Neural cell (in vitro differentiated cells): ENCODE results near the gene TSPEAR. TPM values are rescaled to one million over a fixed set of nuclear protein-coding genes. Genes with fewer than 3 reads are reported as not detected.

Source experiments
- H2AFZ ChIP-seq: fragments of 200-600, 300-800 bp; sonication (generic), shearing (Covaris generic); 2 replicates; pipeline ENCODE4 v1.6.0; 2014; ENCODE audit warnings: low read depth, mild to moderate bottlenecking, antibody characterized with exemption, low read length, moderate library complexity
- H3F3A ChIP-seq: fragments of 200-600 bp; shearing (Covaris generic); 2 replicates; pipeline ENCODE4 v1.6.1; 2016; ENCODE audit warnings: mild to moderate bottlenecking, moderate library complexity, mixed read lengths, antibody characterized with exemption, low read length; ENCODE audit not compliant: insufficient read depth, poor library complexity, severe bottlenecking
- H3K27ac ChIP-seq: fragments of 200-600, 300-800 bp; sonication (generic), shearing (Covaris generic); 2 replicates; pipeline ENCODE4 v1.5.1; 2014; ENCODE audit warnings: mild to moderate bottlenecking, low read length, moderate library complexity
- H3K27me3 ChIP-seq: fragments of 300-800, 200-600 bp; sonication (generic), shearing (Covaris generic); 2 replicates; pipeline ENCODE4 v1.6.0; 2014; ENCODE audit warnings: mild to moderate bottlenecking, low read depth, low read length, moderate library complexity; ENCODE audit not compliant: insufficient read depth
- H3K36me3 ChIP-seq: fragments of 300-800, 200-600 bp; sonication (generic), shearing (Covaris generic); 2 replicates; pipeline ENCODE4 v1.5.1; 2014; ENCODE audit warnings: mild to moderate bottlenecking, antibody characterized with exemption, low read length, moderate library complexity; ENCODE audit not compliant: insufficient read depth
- H3K4me2 ChIP-seq: fragments of 300-800, 200-600 bp; sonication (generic), shearing (Covaris generic); 2 replicates; pipeline ENCODE4 v1.6.0; 2014; ENCODE audit warnings: mild to moderate bottlenecking, low read length
- H3K4me3 ChIP-seq: fragments of 300-800, 200-600 bp; sonication (generic), shearing (Covaris generic); 2 replicates; pipeline ENCODE4 v1.5.1; 2014; ENCODE audit warnings: mild to moderate bottlenecking, low read length, moderate library complexity
- H3K79me2 ChIP-seq: fragments of 200-600 bp; shearing (Covaris generic); replicated peaks from 2 replicates; pipeline ENCODE4 v1.6.0; 2014; ENCODE audit warnings: mild to moderate bottlenecking, low read length, moderate library complexity; ENCODE audit not compliant: insufficient read depth
- H3K9ac ChIP-seq: fragments of 300-800, 200-600 bp; sonication (generic), shearing (Covaris generic); 2 replicates; pipeline ENCODE4 v1.6.1; 2016; ENCODE audit warnings: mild to moderate bottlenecking, low read length, mixed read lengths
- H3K9me2 ChIP-seq: fragments of 200-600 bp; shearing (Covaris generic); 2 replicates; pipeline ENCODE4 v1.6.1; 2016; ENCODE audit warnings: mild to moderate bottlenecking, low read length, mixed read lengths; ENCODE audit not compliant: insufficient read depth
- H3K9me3 ChIP-seq: fragments of 200-600, 300-800 bp; sonication (generic), shearing (Covaris generic); 2 replicates; pipeline ENCODE4 v1.6.1; 2016; ENCODE audit warnings: mild to moderate bottlenecking, mixed run types, low read length, moderate library complexity, mixed read lengths
- H4K20me1 ChIP-seq: fragments of 200-600 bp; shearing (Covaris generic); 2 replicates; pipeline ENCODE4 v1.6.1; 2016; ENCODE audit warnings: mild to moderate bottlenecking, mixed run types; ENCODE audit not compliant: insufficient read depth
- EP300 ChIP-seq: fragments of 450-650 bp; conservative IDR thresholded peaks from 2 replicates; pipeline ENCODE4 v1.6.1; 2014; ENCODE audit warnings: antibody characterized with exemption, mild to moderate bottlenecking, moderate library complexity; ENCODE audit not compliant: poor library complexity, severe bottlenecking
- EZH2 ChIP-seq: fragments of 200-600, 300-800 bp; shearing (Covaris generic), sonication (generic); IDR thresholded peaks from 2 replicates; pipeline ENCODE4 v1.6.1; 2014; ENCODE audit warnings: antibody characterized with exemption, low read length, borderline replicate concordance, mild to moderate bottlenecking; ENCODE audit not compliant: insufficient read depth, poor library complexity, severe bottlenecking
- MXI1 ChIP-seq: fragments of 450-650 bp; conservative IDR thresholded peaks from 2 replicates; pipeline ENCODE4 v1.6.1; 2014; ENCODE audit warnings: antibody characterized with exemption, mild to moderate bottlenecking; ENCODE audit not compliant: poor library complexity, severe bottlenecking
- POLR2AphosphoS5 ChIP-seq: IDR thresholded peaks from 2 replicates; pipeline ENCODE4 v1.6.1; 2012
- RAD21 ChIP-seq: fragments of 450-650 bp; conservative IDR thresholded peaks from 2 replicates; pipeline ENCODE4 v1.6.1; 2014; ENCODE audit warnings: antibody characterized with exemption, mild to moderate bottlenecking, moderate library complexity
- SMC3 ChIP-seq: fragments of 450-650 bp; conservative IDR thresholded peaks from 2 replicates; pipeline ENCODE4 v1.6.1; 2014; ENCODE audit warnings: antibody characterized with exemption, mild to moderate bottlenecking, moderate library complexity; ENCODE audit not compliant: poor library complexity
- TAF1 ChIP-seq: IDR thresholded peaks from 2 replicates; pipeline ENCODE4 v1.6.1; 2012; ENCODE audit warnings: low read depth
- polyA plus RNA-seq: library from polyadenylated mRNA; depleted of rRNA; stranded (reverse); fragments of >200 nt; gene quantifications from 2 replicates; pipeline ENCODE4 v1.2.3, GENCODE V29; 2014
- TF ChIP-seq, protein P1 (sequence below): IDR thresholded peaks from 2 replicates; pipeline ENCODE4 v1.6.1; 2012; ENCODE audit warnings: borderline replicate concordance
- TF ChIP-seq, protein P2 (sequence below): fragments of 450-650 bp; IDR thresholded peaks from 2 replicates; pipeline ENCODE4 v1.5.1; 2014; ENCODE audit warnings: antibody characterized with exemption, mild to moderate bottlenecking, moderate library complexity; ENCODE audit not compliant: poor library complexity, severe bottlenecking

Gene TSPEAR
- polyA plus RNA-seq, 1 donor from 2014 or later: 0.19 TPM

GRCh38 chr21:44716984-44717383 lies 5.6 kb upstream of the TSPEAR start:
- no peaks in the 10 kb centered on the region for H3K36me3 ChIP-seq
- no peaks in the 10 kb centered on the region for H4K20me1 ChIP-seq
- TF ChIP-seq SMC3: no peak
- TF ChIP-seq EZH2: no peak
- TF ChIP-seq POLR2AphosphoS5: no peak
- TF ChIP-seq EP300: no peak
- TF ChIP-seq MXI1: no peak
- TF ChIP-seq, protein P1, sequence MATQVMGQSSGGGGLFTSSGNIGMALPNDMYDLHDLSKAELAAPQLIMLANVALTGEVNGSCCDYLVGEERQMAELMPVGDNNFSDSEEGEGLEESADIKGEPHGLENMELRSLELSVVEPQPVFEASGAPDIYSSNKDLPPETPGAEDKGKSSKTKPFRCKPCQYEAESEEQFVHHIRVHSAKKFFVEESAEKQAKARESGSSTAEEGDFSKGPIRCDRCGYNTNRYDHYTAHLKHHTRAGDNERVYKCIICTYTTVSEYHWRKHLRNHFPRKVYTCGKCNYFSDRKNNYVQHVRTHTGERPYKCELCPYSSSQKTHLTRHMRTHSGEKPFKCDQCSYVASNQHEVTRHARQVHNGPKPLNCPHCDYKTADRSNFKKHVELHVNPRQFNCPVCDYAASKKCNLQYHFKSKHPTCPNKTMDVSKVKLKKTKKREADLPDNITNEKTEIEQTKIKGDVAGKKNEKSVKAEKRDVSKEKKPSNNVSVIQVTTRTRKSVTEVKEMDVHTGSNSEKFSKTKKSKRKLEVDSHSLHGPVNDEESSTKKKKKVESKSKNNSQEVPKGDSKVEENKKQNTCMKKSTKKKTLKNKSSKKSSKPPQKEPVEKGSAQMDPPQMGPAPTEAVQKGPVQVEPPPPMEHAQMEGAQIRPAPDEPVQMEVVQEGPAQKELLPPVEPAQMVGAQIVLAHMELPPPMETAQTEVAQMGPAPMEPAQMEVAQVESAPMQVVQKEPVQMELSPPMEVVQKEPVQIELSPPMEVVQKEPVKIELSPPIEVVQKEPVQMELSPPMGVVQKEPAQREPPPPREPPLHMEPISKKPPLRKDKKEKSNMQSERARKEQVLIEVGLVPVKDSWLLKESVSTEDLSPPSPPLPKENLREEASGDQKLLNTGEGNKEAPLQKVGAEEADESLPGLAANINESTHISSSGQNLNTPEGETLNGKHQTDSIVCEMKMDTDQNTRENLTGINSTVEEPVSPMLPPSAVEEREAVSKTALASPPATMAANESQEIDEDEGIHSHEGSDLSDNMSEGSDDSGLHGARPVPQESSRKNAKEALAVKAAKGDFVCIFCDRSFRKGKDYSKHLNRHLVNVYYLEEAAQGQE: no peak
- no peak for TF ChIP-seq TAF1
- TF ChIP-seq, protein P2, sequence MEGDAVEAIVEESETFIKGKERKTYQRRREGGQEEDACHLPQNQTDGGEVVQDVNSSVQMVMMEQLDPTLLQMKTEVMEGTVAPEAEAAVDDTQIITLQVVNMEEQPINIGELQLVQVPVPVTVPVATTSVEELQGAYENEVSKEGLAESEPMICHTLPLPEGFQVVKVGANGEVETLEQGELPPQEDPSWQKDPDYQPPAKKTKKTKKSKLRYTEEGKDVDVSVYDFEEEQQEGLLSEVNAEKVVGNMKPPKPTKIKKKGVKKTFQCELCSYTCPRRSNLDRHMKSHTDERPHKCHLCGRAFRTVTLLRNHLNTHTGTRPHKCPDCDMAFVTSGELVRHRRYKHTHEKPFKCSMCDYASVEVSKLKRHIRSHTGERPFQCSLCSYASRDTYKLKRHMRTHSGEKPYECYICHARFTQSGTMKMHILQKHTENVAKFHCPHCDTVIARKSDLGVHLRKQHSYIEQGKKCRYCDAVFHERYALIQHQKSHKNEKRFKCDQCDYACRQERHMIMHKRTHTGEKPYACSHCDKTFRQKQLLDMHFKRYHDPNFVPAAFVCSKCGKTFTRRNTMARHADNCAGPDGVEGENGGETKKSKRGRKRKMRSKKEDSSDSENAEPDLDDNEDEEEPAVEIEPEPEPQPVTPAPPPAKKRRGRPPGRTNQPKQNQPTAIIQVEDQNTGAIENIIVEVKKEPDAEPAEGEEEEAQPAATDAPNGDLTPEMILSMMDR: no peak
- no peak for TF ChIP-seq RAD21
- H3K4me2 ChIP-seq: no peak overlapping the region
- no peaks in the 10 kb centered on the region for H3F3A ChIP-seq
- H3K27me3 ChIP-seq: peaks cover 22% of the 10 kb centered on the region
- H2AFZ ChIP-seq: no peak overlapping the region
- H3K9ac ChIP-seq: no peak overlapping the region
- H3K9me2 ChIP-seq: no peaks in the 10 kb centered on the region
- no peaks in the 10 kb centered on the region for H3K9me3 ChIP-seq
- H3K79me2 ChIP-seq: no peaks in the 10 kb centered on the region
- H3K4me3 ChIP-seq: no peak overlapping the region
- H3K27ac ChIP-seq: no peak overlapping the region

GRCh38 chr21:44714905-44715304 lies 3.5 kb upstream of the TSPEAR start:
- no peaks in the 10 kb centered on the region for H3K79me2 ChIP-seq
- H3K4me3 ChIP-seq: no peak overlapping the region
- H3K27me3 ChIP-seq: peaks cover 42% of the 10 kb centered on the region
- H3K27ac ChIP-seq: no peak overlapping the region
- no peaks in the 10 kb centered on the region for H4K20me1 ChIP-seq
- no peak overlapping the region for H3K9ac ChIP-seq
- TF ChIP-seq MXI1 (no peak), TAF1 (no peak), RAD21 (no peak), SMC3 (no peak), EZH2 (no peak), POLR2AphosphoS5 (no peak), EP300 (no peak)
- TF ChIP-seq, protein P2: no peak
- TF ChIP-seq, protein P1: no peak
- no peak overlapping the region for H2AFZ ChIP-seq
- H3K4me2 ChIP-seq: no peak overlapping the region
- no peaks in the 10 kb centered on the region for H3K9me2 ChIP-seq
- H3K9me3 ChIP-seq: no peaks in the 10 kb centered on the region
- no peaks in the 10 kb centered on the region for H3F3A ChIP-seq
- H3K36me3 ChIP-seq: no peaks in the 10 kb centered on the region
